HCEC 1CT (cell line): Measurements from ENCODE around the gene IFNA10.
"Not testable (repeated sequence)": the region's sequence is repeated elsewhere in the genome, so short reads cannot be mapped to it uniquely, and the experiment has no call there.

Source experiments
- DNase-seq: peaks from one replicate; pipeline ENCODE4 v3.0.0-alpha.2; 2017

IFNA10 gene

GRCh38 chr9:21187487-21187886 lies 19.5 kb downstream of the IFNA10 start, which contains the start of gene IFNA4:
IFNA4 (minus strand) TSS chr9:21187587; CDS start chr9:21187531, 56 bp downstream.
- DNase-seq = not testable (repeated sequence)

GRCh38 chr9:21182810-21183736 lies 23.9 kb downstream of the IFNA10 start:
- peak; percentile 18 for DNase-seq

GRCh38 chr9:21174671-21175070 lies 32.3 kb downstream of the IFNA10 start:
- DNase-seq = peak; percentile 65

- no peak for DNase-seq
These were observed 34.8 kb downstream of the IFNA10 start for GRCh38 chr9:21172156-21172555.

GRCh38 chr9:21171351-21171750 lies 35.6 kb downstream of the IFNA10 start:
- no peak for DNase-seq

GRCh38 chr9:21166560-21166959 lies 40.4 kb downstream of the IFNA10 start, which contains the start of gene IFNA21:
IFNA21 (minus strand) TSS chr9:21166660; CDS start chr9:21166612, 48 bp downstream.
- not testable (repeated sequence) for DNase-seq

GRCh38 chr9:21165516-21165915 lies 41.4 kb downstream of the IFNA10 start:
- no peak for DNase-seq

GRCh38 chr9:21160178-21160577 lies 46.8 kb downstream of the IFNA10 start:
- peak; percentile 25 for DNase-seq
